GM12878 (cell line): ENCODE measurements around the gene ATP6V0A1. TPM values are rescaled to one million over a fixed set of nuclear protein-coding genes. Genes with fewer than 3 reads are reported as not detected.
A peak's percentile ranks its signal among the peaks of the same experiment; 100 is the strongest.

Experiments used
- ATAC-seq: fragments of 200-7000 bp; cut with Tn5 transposase; 3 replicates; pipeline ENCODE4 v1.9.1; 2020; ENCODE audit warnings: mild to moderate bottlenecking, moderate library complexity
- BruUV-seq: library from RNA; stranded (reverse); fragments of 400-500 nt; replicated peaks from 2 replicates; lab custom pipeline; 2021; lab: Mats Ljungman, UMichigan
- CTCF ChIA-PET: fragments of 300-600 bp; sonication (Branson Sonifier 250); formaldehyde crosslinking; extraction: SDS; loops from one replicate; lab custom pipeline; 2021; ENCODE audit warnings: inconsistent platforms; lab: Yijun Ruan, JAX
- POLR2A ChIA-PET: fragments of 350-600 bp; formaldehyde crosslinking; extraction: SDS; loops from one replicate; lab custom pipeline; 2021; ENCODE audit warnings: inconsistent platforms; lab: Charles Lee
- RAD21 ChIA-PET: fragments of 300-600 bp; sonication (Branson Sonifier 250); formaldehyde crosslinking; loops from one replicate; lab custom pipeline; 2023; ENCODE audit warnings: antibody characterized with exemption; ENCODE audit not compliant: unreplicated experiment; lab: Charles Lee
- SMC1A ChIA-PET: fragments of 300-600 bp; sonication (Branson Sonifier 250); formaldehyde crosslinking; loops from one replicate; lab custom pipeline; 2023; ENCODE audit not compliant: unreplicated experiment, uncharacterized antibody; lab: Charles Lee
- DNase-seq: peaks from one replicate; pipeline ENCODE4 v3.0.0-alpha.2; 2011; ENCODE audit warnings: low read depth, low spot score
- FAIRE-seq: peaks from 3 replicates; lab custom pipeline; 2011; peaks lifted over from hg19 to GRCh38; lab: Jason Lieb, UNC
- H2AFZ ChIP-seq: 2 replicates; pipeline ENCODE4 v1.6.0; 2011; ENCODE audit warnings: low read depth, low read length, control low read depth; ENCODE audit not compliant: control insufficient read depth
- H3K27ac ChIP-seq: 2 replicates; pipeline ENCODE4 v1.5.1; 2011; ENCODE audit warnings: control low read depth; ENCODE audit not compliant: control insufficient read depth, insufficient read depth
- H3K27me3 ChIP-seq, 2 experiments: replicated peaks in 1 of 2; 2 replicates each; pipeline versions ENCODE4 v1.6.0 to v1.6.1; 2011; ENCODE audit warnings: low read length in 1 of 2; ENCODE audit not compliant: control insufficient read depth in 2 of 2, insufficient read depth in 2 of 2
- H3K36me3 ChIP-seq, 2 experiments: 2 replicates each; pipeline ENCODE4 v1.5.1; 2011; ENCODE audit warnings: low read length in 1 of 2; ENCODE audit not compliant: control insufficient read depth in 2 of 2, insufficient read depth in 2 of 2
- H3K4me1 ChIP-seq: 2 replicates; pipeline ENCODE4 v1.6.1; 2011; ENCODE audit warnings: mild to moderate bottlenecking, low read length, moderate library complexity, mixed read lengths; ENCODE audit not compliant: control insufficient read depth, insufficient read depth
- H3K4me2 ChIP-seq: 2 replicates; pipeline ENCODE4 v1.6.0; 2011; ENCODE audit warnings: control low read depth; ENCODE audit not compliant: control insufficient read depth, insufficient read depth
- H3K4me3 ChIP-seq: fragments of 200-600 bp; sonication (generic); 2 replicates; pipeline ENCODE4 v1.5.1; 2016
- H3K79me2 ChIP-seq: 2 replicates; pipeline ENCODE4 v1.6.0; 2011; ENCODE audit warnings: low read length; ENCODE audit not compliant: control insufficient read depth, insufficient read depth
- H3K9ac ChIP-seq: 2 replicates; pipeline ENCODE4 v1.8.0; 2011; ENCODE audit warnings: low read length, control low read depth, mixed read lengths; ENCODE audit not compliant: control insufficient read depth, insufficient read depth
- H3K9me3 ChIP-seq: replicated peaks from 3 replicates; pipeline ENCODE4 v1.5.1; 2011; ENCODE audit warnings: mild to moderate bottlenecking, low read length; ENCODE audit not compliant: control insufficient read depth, insufficient read depth
- H4K20me1 ChIP-seq: 2 replicates; pipeline ENCODE4 v1.6.0; 2011; ENCODE audit not compliant: control insufficient read depth, insufficient read depth
- CBX5 ChIP-seq: sonication (generic); IDR thresholded peaks from 2 replicates; pipeline ENCODE4 v1.6.1; 2016; ENCODE audit warnings: low read depth, moderate library complexity, mild to moderate bottlenecking, inconsistent platforms
- CHD2 ChIP-seq: IDR thresholded peaks from 2 replicates; pipeline ENCODE4 v1.6.1; 2011; ENCODE audit warnings: low read depth, low read length, improper control_type of control experiment, borderline replicate concordance
- E2F8 ChIP-seq: fragments of 450-650 bp; IDR thresholded peaks from 2 replicates; pipeline ENCODE4 v1.6.1; 2018; ENCODE audit warnings: mild to moderate bottlenecking, low read depth, moderate library complexity; ENCODE audit not compliant: partially characterized antibody
- EED ChIP-seq: sonication (generic); IDR thresholded peaks from 2 replicates; pipeline ENCODE4 v1.6.1; 2016; ENCODE audit warnings: antibody characterized with exemption, low read depth
- POLR2AphosphoS5 ChIP-seq: IDR thresholded peaks from 2 replicates; pipeline ENCODE4 v1.6.1; 2011; ENCODE audit warnings: mild to moderate bottlenecking, low read length, inconsistent platforms
- SRF ChIP-seq, 2 experiments: IDR thresholded peaks; 2 replicates each; pipeline ENCODE4 v1.6.1; 2011; ENCODE audit warnings: low read depth in 2 of 2, low read length in 2 of 2, mild to moderate bottlenecking in 1 of 2, moderate library complexity in 1 of 2
- ZBTB40 ChIP-seq: fragments of 450-650 bp; IDR thresholded peaks from 2 replicates; pipeline ENCODE4 v1.6.1; 2016; ENCODE audit warnings: mild to moderate bottlenecking, moderate library complexity, borderline replicate concordance
- WGBS: methylation state at CpG from one replicate; pipeline ENCODE4 v1.1.6; 2016; ENCODE audit warnings: low lambda C conversion rate; ENCODE audit not compliant: insufficient replicate concordance, insufficient coverage; ENCODE audit errors: missing lambda C conversion rate; 5-methylcytosine and 5-hydroxymethylcytosine counted together
- in situ Hi-C: fragments of 300-500 bp; cut with MboI; formaldehyde crosslinking; loops from 9 replicates; pipeline ENCODE4 v1.14.3; 2018; ENCODE audit warnings: mixed read lengths
- intact Hi-C: fragments of 100-400 bp; cut with micrococcal nuclease; formaldehyde crosslinking; loops from one replicate; pipeline ENCODE4 v1.14.2; 2022; ENCODE audit not compliant: unreplicated experiment
- polyA plus RNA-seq, 11 experiments: library from polyadenylated mRNA; depleted of rRNA in 4 of 11; unstranded in 6 of 11; stranded (reverse) in 5 of 11; fragments of >200 nt; fragmentation: Nextera tagmentation in 4 of 11; fragmentation: Illumina TruSeq in 1 of 11; extraction: Ambion mirVana in 4 of 11; extraction: Trizol in 1 of 11; gene quantifications; 1 replicate in 1 of 11; 2 replicates in 10 of 11; pipeline versions ENCODE4 v1.2.1 to v1.2.3, GENCODE V29; 2011 to 2016; ENCODE audit warnings: inconsistent platforms in 2 of 11, missing spikeins in 2 of 11, low read depth in 1 of 11
- total RNA-seq, 4 experiments: library from RNA; depleted of rRNA in 3 of 4; stranded (reverse); fragments of >200 nt in 3 of 4; fragmentation: Illumina TruSeq in 1 of 4; extraction: Trizol in 1 of 4; gene quantifications; 2 replicates each; pipeline versions ENCODE4 v1.2.1 to v1.2.3, GENCODE V29; 2013 to 2021

Gene ATP6V0A1
- total and polyA plus RNA-seq, 10 of the 15 experiments (the other 5 are each of a cell fraction or from before 2014, with no cell fraction given) = 3.0 to 76.6 (median 30.9) TPM

GRCh38 chr17:42512246-42512645 lies 53.6 kb downstream of the ATP6V0A1 start:
- H3K4me2 ChIP-seq = peak overlapping the region; percentile 0; the same call in 1 of the 2 replicates
- no peak overlapping the region for H3K9ac ChIP-seq
- WGBS = 55% methylated on average over 9 of the region's 9 CpGs
- intact Hi-C loops (no loop called here), in situ Hi-C loops (no loop called here)
- ChIA-PET POLR2A (interaction anchor here (0.6 to 1.0 kb wide), 2 partner anchors 24 to 83 kb away, joined by 3 read pairs; no protein-coding TSS in a partner anchor), RAD21 (interaction anchor here (0.8 to 2.0 kb wide), 9 partner anchors 15 to 109 kb away, joined by 3 to 11 read pairs (median 3); no protein-coding TSS in a partner anchor), SMC1A (interaction anchor here (0.9 to 2.7 kb wide), 12 partner anchors 19 to 105 kb away, joined by 3 to 16 read pairs (median 4); no protein-coding TSS in a partner anchor)
- DNase-seq (no peak), ATAC-seq (no peak), FAIRE-seq (no peak)
- peaks cover 9% of the 10 kb centered on the region for H3K4me1 ChIP-seq
- no peaks in the 10 kb centered on the region for H3K9me3 ChIP-seq
- H2AFZ ChIP-seq = no peak overlapping the region
- no TSS peak for BruUV-seq
- peaks cover 12 to 14% of the 10 kb centered on the region in 2 experiments; a peak in 3 of 4 replicates for H3K36me3 ChIP-seq
- no peak overlapping the region for H3K27ac ChIP-seq
- H3K79me2 ChIP-seq = no peaks in the 10 kb centered on the region
- no peaks in the 10 kb centered on the region for H3K27me3 ChIP-seq
- H3K4me3 ChIP-seq = no peak overlapping the region
- H4K20me1 ChIP-seq = no peaks in the 10 kb centered on the region
- no peak for TF ChIP-seq CBX5
- TF ChIP-seq, all 136 proteins: peak for 0
- CTCF ChIA-PET = interaction anchor here (0.7 to 10.4 kb wide), 12 partner anchors 15 to 110 kb away, joined by 3 to 120 read pairs (median 6); no protein-coding TSS in a partner anchor

- Histone ChIP-seq H2AFZ (no peak overlapping the region), H3K4me2 (peak overlapping the region; percentile 0; the same call in 1 of the 2 replicates), H3K9me3 (no peaks in the 10 kb centered on the region), H3K79me2 (no peaks in the 10 kb centered on the region), H3K9ac (no peak overlapping the region), H4K20me1 (no peaks in the 10 kb centered on the region), H3K36me3 (peaks cover 13 to 14% of the 10 kb centered on the region in 2 experiments; a peak in 3 of 4 replicates), H3K27me3 (no peaks in the 10 kb centered on the region), H3K27ac (peak overlapping the region; percentile 1; the same call in 1 of the 2 replicates), H3K4me1 (peaks cover 9% of the 10 kb centered on the region), H3K4me3 (no peak overlapping the region)
- ChIA-PET SMC1A (interaction anchor here (0.9 to 2.7 kb wide), 13 partner anchors 15 to 106 kb away, joined by 3 to 16 read pairs (median 4); no protein-coding TSS in a partner anchor), CTCF (interaction anchor here (0.6 to 10.4 kb wide), 13 partner anchors 15 to 191 kb away, joined by 3 to 120 read pairs (median 6); no protein-coding TSS in a partner anchor), RAD21 (interaction anchor here (0.8 to 2.0 kb wide), 11 partner anchors 14 to 110 kb away, joined by 3 to 11 read pairs (median 4); no protein-coding TSS in a partner anchor), POLR2A (interaction anchor here (0.6 to 1.0 kb wide), 3 partner anchors 18 to 83 kb away, joined by 3 to 5 read pairs (median 3); no protein-coding TSS in a partner anchor)
- WGBS = 3% methylated on average over 6 of the region's 6 CpGs
- ATAC-seq = peak; percentile 94
- BruUV-seq = no TSS peak
- DNase-seq = no peak
- intact Hi-C loops (no loop called here), in situ Hi-C loops (no loop called here)
- peak; percentile 31 for FAIRE-seq
- TF ChIP-seq POLR2AphosphoS5 (no peak), E2F8 (no peak), ZBTB40 (no peak), EED (peak; percentile 86), CHD2 (no peak), SRF (IDR thresholded peaks at IDR 0.05; ENCODE audit: low read depth in 2 of 2, low read length in 2 of 2) (no peak)
Observed at GRCh38 chr17:42512733-42513251, 54.1 kb downstream of the ATP6V0A1 start.
